Heart right ventricle (tissue), 16 donors: ENCODE measurements around the gene STMN3. TPM values are rescaled to one million over a fixed set of nuclear protein-coding genes. Genes with fewer than 3 reads are reported as not detected.
"Not testable (repeated sequence)": the region's sequence is repeated elsewhere in the genome, so short reads cannot be mapped to it uniquely, and the experiment has no call there.

Experiments
- ATAC-seq, 8 donors: fragments of 200-7000 bp; cut with Tn5 transposase; one replicate each; pipeline ENCODE4 v1.9.1; 2020; ENCODE audit warnings: mild to moderate bottlenecking in 8 of 8, moderate library complexity in 8 of 8, moderate number of reproducible peaks in 1 of 8
- DNase-seq, 2 donors: peaks; one replicate each; pipeline ENCODE4 v3.0.0-alpha.2; 2020
- H3K27ac ChIP-seq, 10 donors: fragments of 200-600 bp; sonication (generic) in 2 of 10; one replicate each; pipeline versions ENCODE4 v1.5.0 to v1.8.0; 2020 to 2022; ENCODE audit warnings: mild to moderate bottlenecking in 3 of 10
- H3K27me3 ChIP-seq, 7 donors: fragments of 200-600 bp; one replicate each; pipeline ENCODE4 v1.8.0; 2021 to 2022; ENCODE audit warnings: mild to moderate bottlenecking in 2 of 7
- H3K36me3 ChIP-seq, 9 donors: fragments of 200-600 bp; sonication (generic) in 1 of 9; one replicate each; pipeline versions ENCODE4 v1.5.0 to v1.8.0; 2020 to 2022; ENCODE audit warnings: mild to moderate bottlenecking in 2 of 9
- H3K4me1 ChIP-seq, 9 donors: fragments of 200-600 bp; sonication (generic) in 1 of 9; one replicate each; pipeline versions ENCODE4 v1.5.0 to v1.8.0; 2020 to 2022; ENCODE audit warnings: mild to moderate bottlenecking in 4 of 9
- H3K4me3 ChIP-seq, 10 donors: fragments of 200-600 bp; sonication (generic) in 2 of 10; one replicate each; pipeline versions ENCODE4 v1.5.0 to v1.8.0; 2020 to 2022; ENCODE audit warnings: mild to moderate bottlenecking in 7 of 10, moderate library complexity in 2 of 10
- H3K9me3 ChIP-seq, 11 donors: fragments of 200-600 bp in 10 of 11; sonication (generic) in 2 of 11; one replicate each; pipeline versions ENCODE4 v1.5.0 to v1.8.0; 2013 to 2022; ENCODE audit warnings: mild to moderate bottlenecking in 2 of 11, control low read depth in 1 of 11, moderate library complexity in 1 of 11
- WGBS, 2 donors: extraction: QIAGEN DNeasy Blood & Tissue Kit; methylation state at CpG; one replicate each; pipeline ENCODE4 v1.1.7; 2013; ENCODE audit warnings: inconsistent platforms in 1 of 2; 5-methylcytosine and 5-hydroxymethylcytosine counted together
- intact Hi-C, 10 donors: fragments of 100-400 bp; cut with DNase I; formaldehyde crosslinking; loops; one replicate each; pipeline versions ENCODE4 v1.11.1 to v1.14.2; 2022
- polyA plus RNA-seq, 2 donors: library from polyadenylated mRNA; stranded (reverse); fragments of 200-250 nt; gene quantifications; one replicate each; pipeline ENCODE4 v1.2.3, GENCODE V29; 2013
- total RNA-seq, 10 donors: library from RNA; stranded (reverse); fragmentation: NEBNext Ultra II Directional in 3 of 10; extraction: Animal tissue kit (Norgen Biotek cat#: 25700) in 3 of 10; gene quantifications; one replicate each; pipeline versions ENCODE4 v1.2.1 to v1.2.4, GENCODE V29; 2021 to 2023
- TF ChIP-seq, protein P1 (sequence below), 9 donors: fragments of 200-600 bp; sonication (generic) in 2 of 9; IDR thresholded peaks; one replicate each; pipeline versions ENCODE4 v1.5.0 to v1.8.0; 2021 to 2022; ENCODE audit warnings: antibody characterized with exemption in 9 of 9, mild to moderate bottlenecking in 5 of 9, moderate library complexity in 1 of 9
- donor health status: Arrhythmogenic right ventricular cardiomyopathy.
- donor health status: ischemic (EF 13 %, LVEDD 7.1; RV severe dilation, severe dysfunction).
- donor health status: healthy with polysubstance abuse.
- donor health status: DM: no; HTN: yes; CAD: no.
- donor health status: DM: no; HTN: no; CAD: no.
- donor health status: ischemic (EF 25% LVEDD 6.9; RV normal size, moderate dysfunction).
- donor health status: ischemic (EF 25% LVEDD 5.7; RV mildly dilated, moderate dysfunction).
- donor health status: healthy.
- donor health status: DM: yes; HTN: yes; CAD: no.
- donor health status: Ischemic cardiomyopathy.
- donor health status: ischemic (EF 35%, LVEDD 5.7; RV mildly dilated, moderate dysfunction).
- donor health status: nonischemic (EF 11% LVEDD 7.7; RV severe dilation, severe dysfunction).
- donor health status: DM: yes; HTN: yes; CAD: no.
- donor health status: PGD.
- donor health status: ischemic (EF 29% LVEDD 5.4; RV normal size, mild dysfunction).
- donor health status: nonischemic (EF 23%, LVEDD 6.1; RV moderate dilation, normal function).

STMN3 gene
- total and polyA plus RNA-seq, 12 donors = 1.7 to 9.9 (median 3.9) TPM

- ATAC-seq (no peak), DNase-seq (no peak)
- TF ChIP-seq, protein P1, sequence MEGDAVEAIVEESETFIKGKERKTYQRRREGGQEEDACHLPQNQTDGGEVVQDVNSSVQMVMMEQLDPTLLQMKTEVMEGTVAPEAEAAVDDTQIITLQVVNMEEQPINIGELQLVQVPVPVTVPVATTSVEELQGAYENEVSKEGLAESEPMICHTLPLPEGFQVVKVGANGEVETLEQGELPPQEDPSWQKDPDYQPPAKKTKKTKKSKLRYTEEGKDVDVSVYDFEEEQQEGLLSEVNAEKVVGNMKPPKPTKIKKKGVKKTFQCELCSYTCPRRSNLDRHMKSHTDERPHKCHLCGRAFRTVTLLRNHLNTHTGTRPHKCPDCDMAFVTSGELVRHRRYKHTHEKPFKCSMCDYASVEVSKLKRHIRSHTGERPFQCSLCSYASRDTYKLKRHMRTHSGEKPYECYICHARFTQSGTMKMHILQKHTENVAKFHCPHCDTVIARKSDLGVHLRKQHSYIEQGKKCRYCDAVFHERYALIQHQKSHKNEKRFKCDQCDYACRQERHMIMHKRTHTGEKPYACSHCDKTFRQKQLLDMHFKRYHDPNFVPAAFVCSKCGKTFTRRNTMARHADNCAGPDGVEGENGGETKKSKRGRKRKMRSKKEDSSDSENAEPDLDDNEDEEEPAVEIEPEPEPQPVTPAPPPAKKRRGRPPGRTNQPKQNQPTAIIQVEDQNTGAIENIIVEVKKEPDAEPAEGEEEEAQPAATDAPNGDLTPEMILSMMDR (IDR thresholded peaks at IDR 0.05) = no peak
- Histone ChIP-seq H3K27ac (no peak overlapping the region), H3K9me3 (no peaks in the 10 kb centered on the region), H3K4me1 (peaks cover 8 to 27% (median 21%) of the 10 kb centered on the region in 9 donors), H3K27me3 (no peaks in the 10 kb centered on the region), H3K4me3 (no peak overlapping the region), H3K36me3 (peaks cover 0 to 58% (median 7%) of the 10 kb centered on the region in 9 donors)
- 96 to 98% methylated on average over 22 of the region's 22 CpGs for WGBS, 2 donors
- intact Hi-C loops = no loop called here
Observed at GRCh38 chr20:63661108-63661507, 7.9 kb upstream of the STMN3 start.

DNA sequence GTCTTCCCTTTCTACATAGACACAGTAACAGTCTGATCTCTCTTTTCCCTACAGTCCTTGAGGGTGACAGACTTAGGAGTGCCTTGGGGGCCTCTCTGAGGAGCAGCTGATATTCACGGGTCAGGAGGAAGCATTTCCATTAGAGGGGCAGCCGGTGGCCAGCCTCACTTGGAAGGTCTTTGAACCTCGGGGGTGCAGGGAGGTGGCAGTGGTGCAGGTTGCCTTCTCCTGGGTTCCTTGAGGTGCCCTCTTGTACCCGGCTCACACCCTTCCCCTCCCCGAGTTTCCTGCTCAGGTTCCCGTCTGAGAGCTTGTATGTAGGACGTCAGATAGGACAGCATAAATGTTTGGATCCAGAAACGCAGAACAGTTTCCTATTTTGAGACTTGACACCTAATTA, 7.4 kb upstream of the STMN3 start:
- Histone ChIP-seq H3K9me3 (no peaks in the 10 kb centered on the region), H3K4me3 (no peak overlapping the region), H3K4me1 (peaks cover 8 to 27% (median 21%) of the 10 kb centered on the region in 9 donors), H3K27ac (no peak overlapping the region), H3K27me3 (no peaks in the 10 kb centered on the region), H3K36me3 (peaks cover 0 to 53% (median 7%) of the 10 kb centered on the region in 9 donors)
- WGBS, 2 donors = 83 to 84% methylated on average over 8 of the region's 8 CpGs
- TF ChIP-seq, protein P1 (IDR thresholded peaks at IDR 0.05) = no peak
- DNase-seq (no peak), ATAC-seq (no peak)
- intact Hi-C loops = no loop called here

DNA sequence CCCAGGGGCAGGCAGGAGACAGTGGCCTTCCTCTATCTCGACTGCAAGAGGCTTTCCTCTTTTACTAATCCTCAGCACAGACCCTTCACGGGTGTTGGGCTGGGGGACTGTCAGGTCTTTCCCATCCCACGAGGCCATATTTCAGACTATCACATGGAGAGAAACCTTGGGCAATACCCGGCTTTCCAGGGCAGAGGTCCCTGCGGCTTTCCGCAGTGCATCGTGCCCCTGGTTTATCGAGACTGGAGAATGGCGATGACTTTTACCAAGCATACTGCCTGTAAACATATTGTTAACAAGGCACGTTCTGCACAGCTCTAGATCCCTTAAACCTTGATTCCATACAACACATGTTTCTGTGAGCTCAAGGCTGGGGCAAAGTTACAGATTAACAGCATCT, 7.0 kb upstream of the STMN3 start:
- H3K4me3 ChIP-seq, intact Hi-C loops, H3K9me3 ChIP-seq, H3K27ac ChIP-seq, DNase-seq, H3K27me3 ChIP-seq, ATAC-seq: not testable (repeated sequence)
- WGBS, 2 donors = 90 to 94% methylated on average over 10 of the region's 10 CpGs
- peaks cover 8 to 27% (median 21%) of the 10 kb centered on the region in 9 donors for H3K4me1 ChIP-seq
- peaks cover 0 to 48% (median 7%) of the 10 kb centered on the region in 9 donors for H3K36me3 ChIP-seq

DNA sequence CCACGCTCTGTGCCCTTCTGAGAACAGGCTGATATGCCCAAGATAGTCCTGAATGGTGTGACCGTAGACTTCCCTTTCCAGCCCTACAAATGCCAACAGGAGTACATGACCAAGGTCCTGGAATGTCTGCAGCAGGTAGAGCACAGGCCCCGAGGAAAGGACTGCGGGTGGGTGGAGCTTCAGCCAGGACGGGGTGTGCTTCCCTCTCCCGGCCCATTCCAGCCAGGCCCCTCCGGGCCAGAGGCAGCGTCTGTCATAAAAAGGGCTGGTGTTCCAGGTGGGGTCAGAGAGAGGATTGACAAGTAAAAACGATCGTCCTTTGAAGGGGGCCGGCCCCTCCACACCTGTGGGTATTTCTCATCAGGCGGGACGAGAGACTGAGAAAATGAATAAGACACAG, 6.1 kb upstream of the STMN3 start:
- TF ChIP-seq, protein P1 (IDR thresholded peaks at IDR 0.05) = no peak
- Histone ChIP-seq H3K9me3 (no peaks in the 10 kb centered on the region), H3K4me3 (peak overlapping the region in 9 of 10 donors; percentile 51 to 89 (median 73)), H3K4me1 (peaks cover 8 to 27% (median 23%) of the 10 kb centered on the region in 9 donors), H3K36me3 (peaks cover 0 to 42% (median 7%) of the 10 kb centered on the region in 9 donors), H3K27ac (peak overlapping the region in 8 of 10 donors; percentile 81 to 95 (median 91)), H3K27me3 (no peaks in the 10 kb centered on the region)
- WGBS, 2 donors = 69 to 70% methylated on average over 13 of the region's 13 CpGs
- DNase-seq (no peak), ATAC-seq (no peak)
- intact Hi-C loops = loop anchor here in 2 of 10 donors (2.0 to 10.0 kb wide), 3 partner anchors 48 to 205 kb away; partner anchors contain the start of genes ARFRP1 (in 1 of the 2), LIME1 (in 1 of the 2), SLC2A4RG (in 1 of the 2) and TPD52L2 (in 1 of the 2)

DNA sequence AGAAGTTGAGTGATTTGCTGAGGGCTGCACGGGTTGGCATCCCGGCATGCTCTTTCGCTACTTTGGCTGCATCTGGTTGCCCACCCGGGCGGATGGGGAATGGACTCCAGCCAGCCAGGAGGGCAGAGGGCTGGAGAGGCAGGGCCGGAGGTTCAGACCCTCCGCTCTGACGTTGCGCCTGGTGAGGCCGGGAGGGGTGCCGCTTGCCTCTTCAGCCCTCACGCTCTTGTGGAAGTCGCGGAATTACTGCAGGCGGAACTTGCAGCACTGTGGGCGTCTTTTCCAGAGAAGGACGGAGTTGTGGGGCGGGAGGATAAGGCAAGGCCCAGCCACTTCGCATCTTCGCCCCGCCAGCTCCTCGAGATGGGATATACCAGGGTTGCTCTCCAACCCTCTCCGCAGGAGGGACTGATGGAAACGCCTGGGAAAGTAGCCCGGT, 5.5 kb upstream of the STMN3 start:
- Histone ChIP-seq H3K27ac (peak overlapping the region; percentile 73 to 95 (median 90)), H3K4me3 (peak overlapping the region; percentile 38 to 89 (median 72)), H3K36me3 (peaks cover 0 to 38% (median 7%) of the 10 kb centered on the region in 9 donors), H3K4me1 (peaks cover 8 to 32% (median 25%) of the 10 kb centered on the region in 9 donors), H3K9me3 (no peaks in the 10 kb centered on the region), H3K27me3 (peaks cover 0 to under 1% (median 0%) of the 10 kb centered on the region in 7 donors)
- intact Hi-C loops = loop anchor here in 3 of 10 donors (1.0 to 10.0 kb wide), 5 partner anchors 31 to 206 kb away; partner anchors contain the start of genes ARFRP1 (in 2 of the 3), GMEB2 (in 2 of the 3), LIME1 (in 1 of the 3) and SLC2A4RG (in 1 of the 3)
- DNase-seq (no peak), ATAC-seq (peak; percentile 13 to 49 (median 33))
- TF ChIP-seq, protein P1 (IDR thresholded peaks at IDR 0.05) = no peak
- 2% methylated on average over 25 of the region's 25 CpGs for WGBS, 2 donors
